Measurements from ENCODE around the gene TMEM176A. TPM values are rescaled to one million over a fixed set of nuclear protein-coding genes. Genes with fewer than 3 reads are reported as not detected.
"Not testable (repeated sequence)": the region's sequence is repeated elsewhere in the genome, so short reads cannot be mapped to it uniquely, and the experiment has no call there.

Gene TMEM176A
- total RNA-seq, 1 experiment from 2014 or later = 0.39 TPM

- Histone ChIP-seq H3K4me1 (ENCODE audit: control insufficient read depth, insufficient read depth, low read length) (no peaks in the 10 kb centered on the region), H3K27ac (ENCODE audit: low read length) (no peak overlapping the region), H3K36me3 (ENCODE audit: control insufficient read depth, insufficient read depth, low read length) (no peaks in the 10 kb centered on the region), H3K27me3 (ENCODE audit: control insufficient read depth, insufficient read depth, low read length) (no peaks in the 10 kb centered on the region), H3K4me3 (ENCODE audit: low read depth in 2 of 2, low read length in 2 of 2) (no peak overlapping the region), H3K9me3 (ENCODE audit: control insufficient read depth, insufficient read depth, low read depth, low read length) (no peaks in the 10 kb centered on the region)
- intact Hi-C loops (cut with micrococcal nuclease; ENCODE audit: unreplicated experiment) (no loop called here), in situ Hi-C loops (cut with HindIII; ENCODE audit: low pct_unique_long_range_greater_than_20kb, low sequenced_read_pairs) (no loop called here)
- DNase-seq (ENCODE audit: low read depth, low spot score) (no peak), ATAC-seq (no peak)
- ChIA-PET POLR2A (no interaction called here), CTCF (no interaction called here)
- BruUV-seq (replicated peaks) = no TSS peak
- TF ChIP-seq REST (IDR thresholded peaks at IDR 0.05; ENCODE audit: insufficient read depth in 1 of 2, low read depth in 2 of 2, low read length in 1 of 2) = no peak
- no peak for TF ChIP-seq TCF7L2 (IDR thresholded peaks at IDR 0.05; ENCODE audit: low read depth, low read length)
- no peak for TF ChIP-seq CTCF (IDR thresholded peaks at IDR 0.05)
- no peak for TF ChIP-seq SIN3A (IDR thresholded peaks at IDR 0.05; ENCODE audit: borderline replicate concordance, insufficient read depth, low read depth, low read length)
- TF ChIP-seq POLR2AphosphoS5 (IDR thresholded peaks at IDR 0.05; ENCODE audit: low read depth, low read length) = no peak
Measured at GRCh38 chr7:150769768-150770167, 30.8 kb upstream of the TMEM176A start.

GRCh38 chr7:150774131-150774530, 26.4 kb upstream of the TMEM176A start:
- H3K27me3 ChIP-seq (ENCODE audit: control insufficient read depth, insufficient read depth, low read length); H3K4me1 ChIP-seq (ENCODE audit: control insufficient read depth, insufficient read depth, low read length); DNase-seq (ENCODE audit: low read depth, low spot score); intact Hi-C loops (cut with micrococcal nuclease; ENCODE audit: unreplicated experiment); POLR2A ChIA-PET; H3K9me3 ChIP-seq (ENCODE audit: control insufficient read depth, insufficient read depth, low read depth, low read length); in situ Hi-C loops (cut with HindIII; ENCODE audit: low pct_unique_long_range_greater_than_20kb, low sequenced_read_pairs); H3K36me3 ChIP-seq (ENCODE audit: control insufficient read depth, insufficient read depth, low read length); BruUV-seq (replicated peaks); H3K27ac ChIP-seq (ENCODE audit: low read length); H3K4me3 ChIP-seq (ENCODE audit: low read depth in 2 of 2, low read length in 2 of 2); CTCF ChIA-PET; ATAC-seq: not testable (repeated sequence)

- TF ChIP-seq REST (IDR thresholded peaks at IDR 0.05; ENCODE audit: insufficient read depth in 1 of 2, low read depth in 2 of 2, low read length in 1 of 2) = no peak
- TF ChIP-seq SIN3A (IDR thresholded peaks at IDR 0.05; ENCODE audit: borderline replicate concordance, insufficient read depth, low read depth, low read length) = no peak
- TF ChIP-seq CTCF (IDR thresholded peaks at IDR 0.05) = no peak
- no peak for TF ChIP-seq POLR2AphosphoS5 (IDR thresholded peaks at IDR 0.05; ENCODE audit: low read depth, low read length)
- TF ChIP-seq TCF7L2 (IDR thresholded peaks at IDR 0.05; ENCODE audit: low read depth, low read length) = no peak
- DNase-seq (ENCODE audit: low read depth, low spot score) (no peak), ATAC-seq (peak; percentile 36; the same call in 1 of the 2 replicates)
- intact Hi-C loops (cut with micrococcal nuclease; ENCODE audit: unreplicated experiment) (loop anchor here (5.0 kb wide), 1 partner anchor 209 kb away; no protein-coding TSS in a partner anchor), in situ Hi-C loops (cut with HindIII; ENCODE audit: low pct_unique_long_range_greater_than_20kb, low sequenced_read_pairs) (no loop called here)
- no peaks in the 10 kb centered on the region for H3K27me3 ChIP-seq (ENCODE audit: control insufficient read depth, insufficient read depth, low read length)
- H3K9me3 ChIP-seq (ENCODE audit: control insufficient read depth, insufficient read depth, low read depth, low read length) = no peaks in the 10 kb centered on the region
- H3K36me3 ChIP-seq (ENCODE audit: control insufficient read depth, insufficient read depth, low read length) = no peaks in the 10 kb centered on the region
- H3K4me1 ChIP-seq (ENCODE audit: control insufficient read depth, insufficient read depth, low read length) = peaks cover 3% of the 10 kb centered on the region; the same call in 1 of the 2 replicates
- CTCF ChIA-PET = interaction anchor here (1.1 kb wide), 1 partner anchor 19 kb away, joined by 12 read pairs; no protein-coding TSS in a partner anchor
- no peak overlapping the region for H3K4me3 ChIP-seq (ENCODE audit: low read depth in 2 of 2, low read length in 2 of 2)
- BruUV-seq (replicated peaks) = no TSS peak
- H3K27ac ChIP-seq (ENCODE audit: low read length) = no peak overlapping the region
- POLR2A ChIA-PET = no interaction called here
Measured at GRCh38 chr7:150778014-150778737, 22.4 kb upstream of the TMEM176A start.
